ENCODE results near the gene PTPRG. TPM values are rescaled to one million over a fixed set of nuclear protein-coding genes. Genes with fewer than 3 reads are reported as not detected.

Gene PTPRG
- total RNA-seq, 2 experiments from 2014 or later = 0.13 to 0.15 TPM

- Mint-ChIP-seq H3K9me3 (no peaks in the 10 kb centered on the region), H3K4me3 (no peak overlapping the region), H3K36me3 (ENCODE audit: low read depth) (no peaks in the 10 kb centered on the region), H3K27me3 (no peaks in the 10 kb centered on the region), H3K27ac (no peak overlapping the region), H3K4me1 (no peaks in the 10 kb centered on the region)
- POLR2A ChIA-PET = no interaction called here
- CTCF ChIA-PET = no interaction called here
- DNase-seq = no peak
These were observed 565.7 kb downstream of the PTPRG start for GRCh38 chr3:62127116-62127515.

GRCh38 chr3:62128051-62128450 is 566.7 kb downstream of the PTPRG start:
- H3K9me3 Mint-ChIP-seq = no peaks in the 10 kb centered on the region
- H3K27ac Mint-ChIP-seq = no peak overlapping the region
- H3K4me1 Mint-ChIP-seq = no peaks in the 10 kb centered on the region
- POLR2A ChIA-PET = no interaction called here
- DNase-seq = no peak
- CTCF ChIA-PET = no interaction called here
- H3K36me3 Mint-ChIP-seq (ENCODE audit: low read depth) = no peaks in the 10 kb centered on the region
- no peaks in the 10 kb centered on the region for H3K27me3 Mint-ChIP-seq
- H3K4me3 Mint-ChIP-seq = no peak overlapping the region

GRCh38 chr3:62128681-62129080 is 567.3 kb downstream of the PTPRG start:
- Mint-ChIP-seq H3K4me1 (no peaks in the 10 kb centered on the region), H3K4me3 (no peak overlapping the region), H3K27ac (no peak overlapping the region), H3K9me3 (no peaks in the 10 kb centered on the region), H3K36me3 (ENCODE audit: low read depth) (no peaks in the 10 kb centered on the region), H3K27me3 (no peaks in the 10 kb centered on the region)
- ChIA-PET CTCF (no interaction called here), POLR2A (no interaction called here)
- DNase-seq = no peak

DNA sequence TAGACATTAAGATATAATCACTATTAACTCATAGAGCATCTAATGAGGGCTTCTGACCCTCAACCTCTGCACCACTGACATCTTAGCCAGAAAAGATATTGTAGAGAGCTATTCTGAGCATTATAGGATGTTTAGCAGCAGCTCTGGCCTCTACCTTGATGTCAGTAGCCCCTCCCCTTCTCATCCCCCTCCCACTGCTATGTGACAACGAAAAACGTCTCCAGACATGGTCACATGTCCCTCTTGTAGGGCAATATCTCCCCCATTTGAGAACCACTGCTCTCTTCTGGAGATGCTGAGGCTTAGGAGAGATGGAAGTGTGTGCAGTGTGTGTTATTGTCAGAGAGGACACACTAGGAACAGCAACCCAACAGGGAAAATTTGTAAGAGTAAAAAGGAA is 569.7 kb downstream of the PTPRG start:
- no peak for DNase-seq
- Mint-ChIP-seq H3K9me3 (no peaks in the 10 kb centered on the region), H3K36me3 (ENCODE audit: low read depth) (no peaks in the 10 kb centered on the region), H3K27me3 (no peaks in the 10 kb centered on the region), H3K4me1 (no peaks in the 10 kb centered on the region), H3K4me3 (no peak overlapping the region), H3K27ac (no peak overlapping the region)
- POLR2A ChIA-PET = no interaction called here
- CTCF ChIA-PET = no interaction called here

- Mint-ChIP-seq H3K27me3 (no peaks in the 10 kb centered on the region), H3K27ac (no peak overlapping the region), H3K4me1 (no peaks in the 10 kb centered on the region), H3K36me3 (ENCODE audit: low read depth) (no peaks in the 10 kb centered on the region), H3K4me3 (no peak overlapping the region), H3K9me3 (no peaks in the 10 kb centered on the region)
- POLR2A ChIA-PET = no interaction called here
- no peak for DNase-seq
- CTCF ChIA-PET = no interaction called here
These were observed 570.2 kb downstream of the PTPRG start for GRCh38 chr3:62131620-62132019.

- H3K27ac Mint-ChIP-seq = no peak overlapping the region
- H3K4me1 Mint-ChIP-seq = no peaks in the 10 kb centered on the region
- H3K4me3 Mint-ChIP-seq = no peak overlapping the region
- ChIA-PET CTCF (no interaction called here), POLR2A (no interaction called here)
- H3K27me3 Mint-ChIP-seq = no peaks in the 10 kb centered on the region
- H3K9me3 Mint-ChIP-seq = no peaks in the 10 kb centered on the region
- H3K36me3 Mint-ChIP-seq (ENCODE audit: low read depth) = no peaks in the 10 kb centered on the region
- no peak for DNase-seq
These were observed 570.7 kb downstream of the PTPRG start for GRCh38 chr3:62132027-62132602.

DNA sequence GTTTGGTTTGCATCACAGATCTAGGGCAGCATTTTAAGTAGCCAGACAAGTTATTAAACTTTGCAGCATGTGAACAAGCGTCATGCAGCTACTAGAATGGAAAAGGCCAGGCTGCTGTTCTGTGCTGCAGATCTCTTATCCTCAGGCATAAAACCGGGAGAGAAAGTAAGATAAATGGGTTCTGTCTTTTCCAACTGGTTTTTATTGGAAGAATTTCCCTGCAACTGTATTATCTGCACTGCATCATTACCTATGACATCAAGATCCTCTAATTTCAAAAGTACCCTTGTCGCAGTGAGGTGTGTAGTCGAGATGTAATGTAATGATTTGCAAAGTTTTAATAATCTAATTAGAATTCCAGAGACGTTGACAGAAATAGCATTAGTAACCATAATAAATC is 571.6 kb downstream of the PTPRG start:
- Mint-ChIP-seq H3K4me3 (no peak overlapping the region), H3K27me3 (no peaks in the 10 kb centered on the region), H3K4me1 (no peaks in the 10 kb centered on the region), H3K36me3 (ENCODE audit: low read depth) (no peaks in the 10 kb centered on the region), H3K27ac (no peak overlapping the region), H3K9me3 (no peaks in the 10 kb centered on the region)
- ChIA-PET CTCF (no interaction called here), POLR2A (no interaction called here)
- no peak for DNase-seq

DNA sequence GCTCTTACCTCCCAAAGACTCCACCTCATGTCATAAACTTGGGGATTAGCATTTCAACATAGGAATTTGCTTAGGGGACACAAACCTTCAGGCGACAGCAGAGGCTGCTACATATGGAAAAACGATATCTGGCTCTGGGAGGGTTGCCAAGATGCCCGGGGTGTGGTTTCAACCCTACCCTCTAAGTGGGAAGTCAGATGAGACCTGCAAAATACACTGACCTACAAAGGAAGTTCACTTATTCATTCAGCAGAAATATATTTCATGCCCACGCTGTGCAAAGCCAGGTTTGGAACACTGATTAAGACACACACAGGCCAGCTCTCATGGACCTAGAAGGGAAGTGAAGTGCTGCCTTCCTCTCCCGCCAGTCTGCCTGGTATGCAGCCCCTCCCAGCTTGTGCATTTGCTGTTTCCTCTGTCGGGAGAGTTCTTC is 572.7 kb downstream of the PTPRG start:
- ChIA-PET CTCF (no interaction called here), POLR2A (no interaction called here)
- H3K9me3 Mint-ChIP-seq = no peaks in the 10 kb centered on the region
- H3K27me3 Mint-ChIP-seq = no peaks in the 10 kb centered on the region
- no peaks in the 10 kb centered on the region for H3K36me3 Mint-ChIP-seq (ENCODE audit: low read depth)
- no peaks in the 10 kb centered on the region for H3K4me1 Mint-ChIP-seq
- no peak for DNase-seq
- H3K4me3 Mint-ChIP-seq = no peak overlapping the region
- no peak overlapping the region for H3K27ac Mint-ChIP-seq

DNA sequence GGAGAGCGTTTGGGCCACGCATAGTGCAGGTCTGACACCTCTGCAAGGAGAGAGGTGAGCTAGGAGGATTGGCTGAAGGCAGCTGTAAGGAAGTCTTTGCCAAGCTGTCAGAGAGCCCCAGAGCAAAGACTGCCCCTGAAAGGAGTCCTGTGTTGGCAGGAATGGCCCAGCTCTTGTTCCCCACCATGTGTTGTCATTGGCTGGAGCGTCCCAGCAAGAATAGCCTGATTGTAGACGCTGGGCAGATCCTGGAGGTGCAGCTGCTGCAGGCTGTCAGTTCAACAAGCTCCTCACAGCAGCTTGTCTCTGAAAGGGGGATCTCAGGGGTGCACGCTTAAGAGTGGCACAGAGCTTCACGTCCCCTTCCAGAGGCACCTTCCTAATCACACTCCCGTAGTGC is 574.4 kb downstream of the PTPRG start:
- CTCF ChIA-PET = no interaction called here
- POLR2A ChIA-PET = no interaction called here
- H3K36me3 Mint-ChIP-seq (ENCODE audit: low read depth) = no peaks in the 10 kb centered on the region
- DNase-seq = no peak
- no peak overlapping the region for H3K27ac Mint-ChIP-seq
- no peak overlapping the region for H3K4me3 Mint-ChIP-seq
- H3K4me1 Mint-ChIP-seq = no peaks in the 10 kb centered on the region
- no peaks in the 10 kb centered on the region for H3K9me3 Mint-ChIP-seq
- H3K27me3 Mint-ChIP-seq = no peaks in the 10 kb centered on the region

DNA sequence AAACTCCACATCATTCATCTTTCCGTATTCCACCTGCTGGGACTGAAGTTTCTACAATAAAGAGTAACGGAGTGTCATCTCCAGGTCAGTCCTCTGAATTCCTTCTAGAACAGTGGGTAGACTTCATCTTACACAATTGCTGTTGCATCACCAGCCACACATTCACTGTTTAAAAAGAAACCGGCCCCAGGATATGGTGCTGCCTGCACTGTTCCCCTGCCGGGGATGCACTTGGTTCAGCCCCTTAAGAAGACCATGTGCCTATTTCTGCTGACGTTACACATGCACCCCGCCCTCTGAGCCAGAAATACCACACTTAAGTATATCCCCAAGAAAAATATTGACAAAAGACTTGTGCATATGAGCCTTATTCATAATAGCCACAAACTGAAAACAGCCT is 578.6 kb downstream of the PTPRG start:
- DNase-seq = no peak
- Mint-ChIP-seq H3K4me3 (no peak overlapping the region), H3K9me3 (no peaks in the 10 kb centered on the region), H3K36me3 (ENCODE audit: low read depth) (no peaks in the 10 kb centered on the region), H3K27ac (no peak overlapping the region), H3K4me1 (no peaks in the 10 kb centered on the region), H3K27me3 (no peaks in the 10 kb centered on the region)
- ChIA-PET POLR2A (no interaction called here), CTCF (interaction anchor here (0.7 kb wide), 1 partner anchor 292 kb away, joined by 5 read pairs; no protein-coding TSS in a partner anchor)

DNA sequence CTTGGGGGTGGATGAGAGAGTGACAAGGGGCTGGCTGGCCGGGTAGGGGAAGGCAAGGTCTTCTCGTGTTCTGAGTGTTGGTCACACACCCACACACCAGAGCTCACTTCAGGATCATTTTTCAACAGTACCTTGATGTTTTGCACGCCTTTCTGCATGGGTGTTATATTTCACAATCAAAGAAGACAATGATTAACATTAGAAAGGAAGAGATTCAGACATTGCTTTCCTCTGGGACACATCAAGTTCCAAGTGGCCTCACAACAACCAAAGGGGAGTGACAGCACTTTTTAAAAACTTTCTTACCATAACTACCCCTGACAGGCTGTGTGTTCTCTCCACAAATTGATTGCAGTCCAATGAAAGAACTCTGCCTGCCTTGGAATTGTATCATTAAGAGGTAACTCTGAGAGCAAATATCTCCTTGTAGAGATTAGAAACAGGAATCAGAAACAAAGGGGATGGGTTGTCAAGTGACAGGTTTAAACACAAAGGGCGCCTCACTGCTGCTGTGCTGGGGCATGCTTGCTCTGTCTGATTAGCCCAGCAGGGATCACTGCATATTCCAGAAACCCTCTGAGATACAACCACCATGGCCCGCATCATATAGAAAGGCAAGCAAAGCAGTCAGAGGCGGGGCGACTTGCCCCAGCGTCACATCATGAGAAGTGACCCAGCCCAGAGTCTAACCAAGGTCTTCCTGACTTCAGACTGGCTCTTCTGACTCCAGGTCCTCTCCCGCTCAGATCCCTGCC is 581.1 kb downstream of the PTPRG start:
- CTCF ChIA-PET = no interaction called here
- H3K4me1 Mint-ChIP-seq = no peaks in the 10 kb centered on the region

DNA sequence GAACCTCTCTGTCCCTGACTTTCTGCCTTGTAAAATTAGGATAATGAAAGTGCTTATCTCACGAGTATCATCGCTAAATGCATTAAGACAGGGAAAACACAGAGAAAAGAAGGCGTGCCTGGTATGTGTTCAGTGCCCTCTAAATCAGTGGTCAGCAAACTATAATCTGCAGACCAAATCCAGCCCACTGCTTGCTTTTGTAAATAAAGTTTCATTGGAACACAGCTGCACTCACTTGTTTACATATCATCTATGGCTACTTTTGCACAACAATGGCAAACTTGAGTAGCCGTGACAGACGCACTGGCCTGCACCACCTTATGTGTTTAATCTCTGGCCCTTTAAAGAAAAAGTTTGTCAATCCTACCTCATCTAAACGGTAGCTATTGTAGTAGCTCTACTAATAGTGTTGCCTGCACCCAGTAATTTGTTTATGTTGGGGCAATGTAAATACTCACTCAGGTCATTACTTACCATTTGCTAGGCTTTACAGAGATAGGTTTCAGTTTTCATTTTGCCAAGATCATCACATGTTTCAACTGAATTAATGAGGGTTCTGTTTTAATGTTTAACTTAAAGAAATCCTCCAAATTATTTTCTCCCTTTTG is 582.6 kb downstream of the PTPRG start:
- no peaks in the 10 kb centered on the region for H3K27me3 Mint-ChIP-seq
- H3K36me3 Mint-ChIP-seq (ENCODE audit: low read depth) = no peaks in the 10 kb centered on the region
- H3K9me3 Mint-ChIP-seq = no peaks in the 10 kb centered on the region
- H3K27ac Mint-ChIP-seq = no peak overlapping the region
- ChIA-PET CTCF (no interaction called here), POLR2A (no interaction called here)
- no peaks in the 10 kb centered on the region for H3K4me1 Mint-ChIP-seq
- DNase-seq = no peak
- no peak overlapping the region for H3K4me3 Mint-ChIP-seq

More for the DNA sequence above, 581.1 kb downstream of the PTPRG start:
- no peak overlapping the region for H3K4me3 Mint-ChIP-seq
- no peaks in the 10 kb centered on the region for H3K36me3 Mint-ChIP-seq (ENCODE audit: low read depth)
- DNase-seq = no peak
- POLR2A ChIA-PET = no interaction called here
- H3K9me3 Mint-ChIP-seq = no peaks in the 10 kb centered on the region
- no peak overlapping the region for H3K27ac Mint-ChIP-seq
- H3K27me3 Mint-ChIP-seq = no peaks in the 10 kb centered on the region

DNA sequence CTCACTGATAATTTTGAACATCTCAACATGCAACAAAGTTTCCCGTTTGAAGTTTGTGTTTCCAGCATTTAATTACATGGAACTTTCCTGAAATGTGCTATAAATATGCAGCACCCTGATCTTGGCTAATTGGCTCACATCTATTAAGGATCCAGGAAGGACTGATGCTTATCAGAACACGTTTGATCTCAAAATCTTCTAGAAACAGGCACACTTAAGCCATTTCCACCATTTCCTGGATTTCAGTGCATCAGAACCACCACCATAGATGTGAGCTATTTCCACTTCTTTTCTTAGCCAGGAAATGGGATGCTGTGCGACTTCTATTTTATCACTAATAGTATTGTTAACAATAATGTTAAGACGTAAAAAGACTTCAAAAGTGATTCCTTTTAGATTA is 583.1 kb downstream of the PTPRG start:
- Mint-ChIP-seq H3K9me3 (no peaks in the 10 kb centered on the region), H3K27me3 (no peaks in the 10 kb centered on the region), H3K36me3 (ENCODE audit: low read depth) (no peaks in the 10 kb centered on the region), H3K27ac (no peak overlapping the region), H3K4me3 (no peak overlapping the region), H3K4me1 (no peaks in the 10 kb centered on the region)
- POLR2A ChIA-PET = no interaction called here
- DNase-seq = no peak
- CTCF ChIA-PET = no interaction called here

- no peak overlapping the region for H3K27ac Mint-ChIP-seq
- H3K36me3 Mint-ChIP-seq (ENCODE audit: low read depth) = no peaks in the 10 kb centered on the region
- H3K9me3 Mint-ChIP-seq = no peaks in the 10 kb centered on the region
- DNase-seq = no peak
- POLR2A ChIA-PET = no interaction called here
- H3K4me1 Mint-ChIP-seq = no peaks in the 10 kb centered on the region
- CTCF ChIA-PET = no interaction called here
- no peak overlapping the region for H3K4me3 Mint-ChIP-seq
- no peaks in the 10 kb centered on the region for H3K27me3 Mint-ChIP-seq
These were observed 583.9 kb downstream of the PTPRG start for GRCh38 chr3:62145086-62145757.

Measured in activated CD4-positive, alpha-beta memory T cell treated with anti-CD3 and anti-CD28 coated beads, Interleukin-2, amount 10 ng/mL, durations not matched to agents 7 days and 5 days (primary cell).